Measurements from ENCODE around the gene CPD.

DNA sequence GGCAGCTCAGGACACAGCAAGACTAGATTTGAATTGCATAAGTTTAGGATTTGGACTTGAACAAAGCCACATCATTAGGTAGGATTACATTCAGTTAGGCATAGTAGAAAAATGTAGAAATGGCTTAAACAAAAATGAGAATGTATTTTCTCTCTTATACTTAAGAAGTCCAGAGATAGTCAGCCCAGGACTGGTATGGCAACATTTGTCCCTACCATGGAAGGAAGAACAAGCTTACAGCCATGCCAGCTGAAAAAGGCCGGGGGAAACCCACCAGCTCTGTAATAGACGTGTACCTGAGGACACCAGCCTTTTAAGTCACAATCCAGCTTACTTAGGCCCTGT, 33.7 kb upstream of the CPD start:
- TF ChIP-seq EZH2 (IDR thresholded peaks at IDR 0.05) (no peak), POLR2AphosphoS5 (IDR thresholded peaks at IDR 0.05; ENCODE audit: borderline replicate concordance, low read depth, low read length) (no peak)

All from SK-N-MC (cell line).